ENCODE measurements around the gene TTLL3. TPM values are rescaled to one million over a fixed set of nuclear protein-coding genes. Genes with fewer than 3 reads are reported as not detected.

TTLL3 gene, protein sequence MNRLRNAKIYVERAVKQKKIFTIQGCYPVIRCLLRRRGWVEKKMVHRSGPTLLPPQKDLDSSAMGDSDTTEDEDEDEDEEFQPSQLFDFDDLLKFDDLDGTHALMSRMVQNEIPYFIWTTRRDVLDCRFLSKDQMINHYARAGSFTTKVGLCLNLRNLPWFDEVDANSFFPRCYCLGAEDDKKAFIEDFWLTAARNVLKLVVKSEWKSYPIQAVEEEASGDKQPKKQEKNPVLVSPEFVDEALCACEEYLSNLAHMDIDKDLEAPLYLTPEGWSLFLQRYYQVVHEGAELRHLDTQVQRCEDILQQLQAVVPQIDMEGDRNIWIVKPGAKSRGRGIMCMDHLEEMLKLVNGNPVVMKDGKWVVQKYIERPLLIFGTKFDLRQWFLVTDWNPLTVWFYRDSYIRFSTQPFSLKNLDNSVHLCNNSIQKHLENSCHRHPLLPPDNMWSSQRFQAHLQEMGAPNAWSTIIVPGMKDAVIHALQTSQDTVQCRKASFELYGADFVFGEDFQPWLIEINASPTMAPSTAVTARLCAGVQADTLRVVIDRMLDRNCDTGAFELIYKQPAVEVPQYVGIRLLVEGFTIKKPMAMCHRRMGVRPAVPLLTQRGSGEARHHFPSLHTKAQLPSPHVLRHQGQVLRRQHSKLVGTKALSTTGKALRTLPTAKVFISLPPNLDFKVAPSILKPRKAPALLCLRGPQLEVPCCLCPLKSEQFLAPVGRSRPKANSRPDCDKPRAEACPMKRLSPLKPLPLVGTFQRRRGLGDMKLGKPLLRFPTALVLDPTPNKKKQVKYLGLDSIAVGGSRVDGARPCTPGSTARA
- 14.6 and 16.6 TPM in 2 replicates for total RNA-seq (2022)
- Bru-seq, nascent RNA = percentile 41 among the genes with signal in this experiment
- BruChase-seq, experiment 1, labeled RNA remaining after a 6-hour chase = percentile 69 among the genes with signal in this experiment
- percentile 54 among the genes with signal in this experiment for BruChase-seq, experiment 2, labeled RNA remaining after a 2-hour chase
- long read RNA-seq, partial matches to known transcripts = 3 of 9 reads
- long read RNA-seq, other reads (novel, unspliced or antisense) = 6 of 9 reads

GRCh38 chr3:9809615-9810432, at the start of gene TTLL3:
TTLL3 (plus strand) TSS chr3:9810262; CDS start chr3:9810662, 400 bp downstream.
- DNase-seq (ENCODE audit: unreplicated experiment) = peak; percentile 62
- Mint-ChIP-seq H3K27ac (ENCODE audit: low read depth, unreplicated experiment) (peak within 1 kb of the TSS; percentile 89), H3K9me3 (ENCODE audit: unreplicated experiment) (no peaks in the 10 kb centered on the region), H3K36me3 (ENCODE audit: insufficient read depth, unreplicated experiment) (peaks cover 22% of the 10 kb centered on the region), H3K4me1 (ENCODE audit: insufficient read depth, unreplicated experiment) (peaks cover 23% of the 10 kb centered on the region), H3K27me3 (ENCODE audit: insufficient read depth, unreplicated experiment) (no peaks in the 10 kb centered on the region), H3K4me3 (ENCODE audit: unreplicated experiment) (peak within 1 kb of the TSS; percentile 70)
- intact Hi-C loops (cut with micrococcal nuclease) = no loop called here
- no TSS peak for BruUV-seq (replicated peaks)
- ChIA-PET POLR2A (interaction anchor here (0.6 to 3.9 kb wide), 6 partner anchors 12 to 107 kb away, joined by 3 to 23 read pairs (median 4); partner anchors contain the start of genes ARPC4, IL17RC and TADA3), CTCF (interaction anchor here (0.6 to 0.7 kb wide), 3 partner anchors 18 to 836 kb away, joined by 3 to 5 read pairs (median 3); no protein-coding TSS in a partner anchor)
- no peak for TF ChIP-seq CTCF (IDR thresholded peaks at IDR 0.05; ENCODE audit: unreplicated experiment)

- H3K27me3 Mint-ChIP-seq (ENCODE audit: insufficient read depth, unreplicated experiment) = no peaks in the 10 kb centered on the region
- intact Hi-C loops (cut with micrococcal nuclease) = no loop called here
- POLR2A ChIA-PET = interaction anchor here (1.2 kb wide), 1 partner anchor 8 kb away, joined by 3 read pairs; no protein-coding TSS in a partner anchor
Measured at GRCh38 chr3:9760779-9761505, 49.1 kb upstream of the TTLL3 start.

GRCh38 chr3:9761919-9762318, 48.1 kb upstream of the TTLL3 start:
- TF ChIP-seq CTCF (IDR thresholded peaks at IDR 0.05; ENCODE audit: unreplicated experiment) = no peak
- POLR2A ChIA-PET = no interaction called here

More at GRCh38 chr3:9760779-9761505, 49.1 kb upstream of the TTLL3 start:
- H3K4me1 Mint-ChIP-seq (ENCODE audit: insufficient read depth, unreplicated experiment) = no peaks in the 10 kb centered on the region
- DNase-seq (ENCODE audit: unreplicated experiment) = no peak
- no peak for TF ChIP-seq CTCF (IDR thresholded peaks at IDR 0.05; ENCODE audit: unreplicated experiment)
- H3K36me3 Mint-ChIP-seq (ENCODE audit: insufficient read depth, unreplicated experiment) = peaks cover 7% of the 10 kb centered on the region
- BruUV-seq (replicated peaks) = no TSS peak
- H3K4me3 Mint-ChIP-seq (ENCODE audit: unreplicated experiment) = no peak overlapping the region
- no peak overlapping the region for H3K27ac Mint-ChIP-seq (ENCODE audit: low read depth, unreplicated experiment)
- CTCF ChIA-PET = no interaction called here
- H3K9me3 Mint-ChIP-seq (ENCODE audit: unreplicated experiment) = no peaks in the 10 kb centered on the region

More at GRCh38 chr3:9761919-9762318, 48.1 kb upstream of the TTLL3 start:
- BruUV-seq (replicated peaks) = no TSS peak
- H3K4me3 Mint-ChIP-seq (ENCODE audit: unreplicated experiment) = no peak overlapping the region
- peaks cover 7% of the 10 kb centered on the region for H3K36me3 Mint-ChIP-seq (ENCODE audit: insufficient read depth, unreplicated experiment)
- no peak overlapping the region for H3K27ac Mint-ChIP-seq (ENCODE audit: low read depth, unreplicated experiment)
- H3K4me1 Mint-ChIP-seq (ENCODE audit: insufficient read depth, unreplicated experiment) = no peaks in the 10 kb centered on the region
- CTCF ChIA-PET = interaction anchor here (0.6 kb wide), 1 partner anchor 591 kb away, joined by 6 read pairs; no protein-coding TSS in a partner anchor
- no peaks in the 10 kb centered on the region for H3K9me3 Mint-ChIP-seq (ENCODE audit: unreplicated experiment)
- H3K27me3 Mint-ChIP-seq (ENCODE audit: insufficient read depth, unreplicated experiment) = no peaks in the 10 kb centered on the region
- intact Hi-C loops (cut with micrococcal nuclease) = no loop called here
- no peak for DNase-seq (ENCODE audit: unreplicated experiment)
